ENCODE results near the gene RNF144A.

- TF ChIP-seq POLR2A (IDR thresholded peaks at IDR 0.05; ENCODE audit: low read depth, low read length): no peak
- TF ChIP-seq CTCF (IDR thresholded peaks at IDR 0.05; ENCODE audit: extremely low read depth in 1 of 2, insufficient read depth in 1 of 2, low read depth in 1 of 2, low read length in 2 of 2): no peak
Measured at GRCh38 chr2:7061921-7062320, 144.7 kb downstream of the RNF144A start.

All from endothelial cell of umbilical vein (primary cell).